Renal cortex interstitium (tissue), 11 donors: ENCODE results near the gene LYST. TPM values are rescaled to one million over a fixed set of nuclear protein-coding genes. Genes with fewer than 3 reads are reported as not detected.
A peak's percentile ranks its signal among the peaks of the same experiment; 100 is the strongest.
"Not testable (repeated sequence)": the region's sequence is repeated elsewhere in the genome, so short reads cannot be mapped to it uniquely, and the experiment has no call there.

Experiments
- DNase-seq, 11 donors: peaks; one replicate each; pipeline ENCODE4 v3.0.0-alpha.2; 2013; ENCODE audit warnings: low read depth in 9 of 11, low spot score in 4 of 11; ENCODE audit errors: extremely low read depth in 1 of 11
- polyA plus RNA-seq, 3 donors: library from polyadenylated mRNA; unstranded; fragments of 120-200 nt; gene quantifications; one replicate each; pipeline ENCODE4 v1.2.1, GENCODE V29; 2013; ENCODE audit not compliant: insufficient read length in 3 of 3

Gene LYST
- polyA plus RNA-seq, 3 donors, result 10.2 to 13.3 (median 11.1) TPM

- DNase-seq, result no peak
These were observed 215.4 kb downstream of the LYST start for GRCh38 chr1:235651170-235651806.

GRCh38 chr1:235650341-235651169 is 216.2 kb downstream of the LYST start:
- DNase-seq, result peak in 5 of 11 donors; percentile 3 to 24 (median 16)

GRCh38 chr1:235649368-235650163 is 217.1 kb downstream of the LYST start, which contains the start of gene GNG4:
TSS of gene GNG4 (minus strand) at chr1:235649784. CDS start at chr1:235583838, 65,946 bp downstream.
- peak in 4 of 11 donors; percentile 12 to 36 (median 23) for DNase-seq

GRCh38 chr1:235648954-235649367 is 217.7 kb downstream of the LYST start:
- DNase-seq, result peak in 8 of 11 donors; percentile 31 to 80 (median 70)

- DNase-seq, result peak in 2 of 11 donors; percentile 8 to 15
These were observed 218.2 kb downstream of the LYST start for GRCh38 chr1:235648407-235648907.

- not testable (repeated sequence) for DNase-seq
These were observed 219.2 kb downstream of the LYST start for GRCh38 chr1:235647537-235647936.

- no peak for DNase-seq
These were observed 220.2 kb downstream of the LYST start for GRCh38 chr1:235646463-235646862.

- DNase-seq, result no peak
These were observed 221.9 kb downstream of the LYST start for GRCh38 chr1:235644693-235645305.

- DNase-seq, result no peak
These were observed 222.6 kb downstream of the LYST start for GRCh38 chr1:235643837-235644692.

- DNase-seq, result no peak
These were observed 223.7 kb downstream of the LYST start for GRCh38 chr1:235642943-235643371.

- no peak for DNase-seq
These were observed 224.4 kb downstream of the LYST start for GRCh38 chr1:235642011-235642942.

GRCh38 chr1:235640580-235640979 is 226.1 kb downstream of the LYST start:
- DNase-seq, result no peak

GRCh38 chr1:235639226-235640205 is 227.2 kb downstream of the LYST start:
- no peak for DNase-seq

- DNase-seq, result not testable (repeated sequence)
These were observed 228.1 kb downstream of the LYST start for GRCh38 chr1:235638612-235639011.

- no peak for DNase-seq
These were observed 228.8 kb downstream of the LYST start for GRCh38 chr1:235637756-235638534.
